BLaER1 (cell line): ENCODE measurements around the gene CEP19.
"Not testable (repeated sequence)": the region's sequence is repeated elsewhere in the genome, so short reads cannot be mapped to it uniquely, and the experiment has no call there.

Experiments
- H3K27ac ChIP-seq: shearing (Covaris generic); formaldehyde crosslinking; 2 replicates; pipeline ENCODE4 v1.8.1; 2022
- H3K27me3 ChIP-seq: shearing (Covaris generic); formaldehyde crosslinking; 2 replicates; pipeline ENCODE4 v1.8.1; 2022
- H3K36me3 ChIP-seq: shearing (Covaris generic); formaldehyde crosslinking; 2 replicates; pipeline ENCODE4 v1.8.1; 2022
- H3K4me1 ChIP-seq: shearing (Covaris generic); formaldehyde crosslinking; 2 replicates; pipeline ENCODE4 v1.8.1; 2022
- H3K4me2 ChIP-seq: shearing (Covaris generic); formaldehyde crosslinking; 2 replicates; pipeline ENCODE4 v1.8.1; 2022
- H3K4me3 ChIP-seq: shearing (Covaris generic); formaldehyde crosslinking; 2 replicates; pipeline ENCODE4 v1.8.1; 2022
- H3K9ac ChIP-seq: shearing (Covaris generic); formaldehyde crosslinking; 2 replicates; pipeline ENCODE4 v1.8.1; 2022
- H3K9me3 ChIP-seq: shearing (Covaris generic); formaldehyde crosslinking; 2 replicates; pipeline ENCODE4 v1.8.1; 2022
- H4K20me1 ChIP-seq: shearing (Covaris generic); formaldehyde crosslinking; 2 replicates; pipeline ENCODE4 v1.8.1; 2022
- Cebpa-rat ChIP-seq: shearing (Covaris generic); IDR thresholded peaks from 2 replicates; pipeline ENCODE4 v1.8.1; 2022

The CEP19 gene

GRCh38 chr3:196740481-196741248 is 28.6 kb upstream of the CEP19 start:
- H3K27ac ChIP-seq, result peak overlapping the region; percentile 94
- H3K9me3 ChIP-seq, result peaks cover 7% of the 10 kb centered on the region
- TF ChIP-seq Cebpa-rat, result no peak
- H3K4me3 ChIP-seq, result peak overlapping the region; percentile 81
- peaks cover 14% of the 10 kb centered on the region for H3K4me1 ChIP-seq
- H4K20me1 ChIP-seq, result peaks cover 56% of the 10 kb centered on the region
- H3K4me2 ChIP-seq, result peak overlapping the region; percentile 85
- H3K9ac ChIP-seq, result peak overlapping the region; percentile 95
- H3K27me3 ChIP-seq, result no peaks in the 10 kb centered on the region
- H3K36me3 ChIP-seq, result peaks cover 28% of the 10 kb centered on the region

GRCh38 chr3:196739671-196740480 is 27.8 kb upstream of the CEP19 start, which contains the start of gene PAK2:
TSS of gene PAK2 (plus strand) at chr3:196739857. CDS start at chr3:196782647, 42,790 bp downstream.
- H3K9me3 ChIP-seq, result no peaks in the 10 kb centered on the region
- peak within 1 kb of the TSS; percentile 95 for H3K9ac ChIP-seq
- H3K4me3 ChIP-seq, result peak within 1 kb of the TSS; percentile 81
- no peak for TF ChIP-seq Cebpa-rat
- peaks cover 24% of the 10 kb centered on the region for H3K36me3 ChIP-seq
- H3K4me1 ChIP-seq, result peaks cover 14% of the 10 kb centered on the region
- peaks cover 48% of the 10 kb centered on the region for H4K20me1 ChIP-seq
- peak within 1 kb of the TSS; percentile 94 for H3K27ac ChIP-seq
- peak within 1 kb of the TSS; percentile 85 for H3K4me2 ChIP-seq
- no peaks in the 10 kb centered on the region for H3K27me3 ChIP-seq

- no peak for TF ChIP-seq Cebpa-rat
- Histone ChIP-seq H3K27ac (no peak overlapping the region), H3K36me3 (peaks cover 30% of the 10 kb centered on the region), H3K4me1 (peaks cover 14% of the 10 kb centered on the region), H3K4me2 (no peak overlapping the region), H4K20me1 (peaks cover 26% of the 10 kb centered on the region), H3K27me3 (no peaks in the 10 kb centered on the region), H3K9ac (no peak overlapping the region), H3K9me3 (no peaks in the 10 kb centered on the region), H3K4me3 (no peak overlapping the region)
Observed at GRCh38 chr3:196737655-196738054, 25.6 kb upstream of the CEP19 start.

- H3K9ac ChIP-seq, result no peak overlapping the region
- no peak overlapping the region for H3K4me2 ChIP-seq
- peaks cover 9% of the 10 kb centered on the region for H3K4me1 ChIP-seq
- H3K36me3 ChIP-seq, result peaks cover 28% of the 10 kb centered on the region
- H3K9me3 ChIP-seq, result no peaks in the 10 kb centered on the region
- no peak for TF ChIP-seq Cebpa-rat
- no peak overlapping the region for H3K4me3 ChIP-seq
- peaks cover 18% of the 10 kb centered on the region for H4K20me1 ChIP-seq
- H3K27me3 ChIP-seq, result no peaks in the 10 kb centered on the region
- no peak overlapping the region for H3K27ac ChIP-seq
Observed at GRCh38 chr3:196736670-196737374, 24.8 kb upstream of the CEP19 start.

GRCh38 chr3:196735751-196736150 is 23.7 kb upstream of the CEP19 start:
- no peak overlapping the region for H3K9ac ChIP-seq
- H3K4me1 ChIP-seq, result 0 out of 2 replicates have a peak, but pooled peaks cover 4% of the 10 kb centered on the region
- H3K9me3 ChIP-seq, result no peaks in the 10 kb centered on the region
- peaks cover 39% of the 10 kb centered on the region for H3K36me3 ChIP-seq
- H3K27me3 ChIP-seq, result no peaks in the 10 kb centered on the region
- H3K4me2 ChIP-seq, result no peak overlapping the region
- TF ChIP-seq Cebpa-rat, result no peak
- no peak overlapping the region for H3K4me3 ChIP-seq
- H4K20me1 ChIP-seq, result peaks cover 7% of the 10 kb centered on the region; the same call in 1 of the 2 replicates
- no peak overlapping the region for H3K27ac ChIP-seq

- no peak overlapping the region for H3K4me2 ChIP-seq
Observed at GRCh38 chr3:196726788-196727675, 15.0 kb upstream of the CEP19 start.

GRCh38 chr3:196721097-196721496 is 9.0 kb upstream of the CEP19 start:
- peaks cover 62% of the 10 kb centered on the region for H3K36me3 ChIP-seq
- no peaks in the 10 kb centered on the region for H3K27me3 ChIP-seq

More at GRCh38 chr3:196726788-196727675, 15.0 kb upstream of the CEP19 start:
- H3K9ac ChIP-seq, result no peak overlapping the region
- H3K27me3 ChIP-seq, result no peaks in the 10 kb centered on the region
- H4K20me1 ChIP-seq, result 0 out of 2 replicates have a peak, but pooled peaks cover 5% of the 10 kb centered on the region
- no peaks in the 10 kb centered on the region for H3K4me1 ChIP-seq
- peaks cover 71% of the 10 kb centered on the region for H3K36me3 ChIP-seq
- no peak overlapping the region for H3K4me3 ChIP-seq
- TF ChIP-seq Cebpa-rat, result no peak
- no peaks in the 10 kb centered on the region for H3K9me3 ChIP-seq
- H3K27ac ChIP-seq, result no peak overlapping the region

GRCh38 chr3:196717162-196717561 is 5.1 kb upstream of the CEP19 start:
- not testable (repeated sequence) for H3K27me3 ChIP-seq, H3K27ac ChIP-seq, H4K20me1 ChIP-seq, H3K4me2 ChIP-seq, H3K9ac ChIP-seq, H3K4me3 ChIP-seq
- peaks cover 20% of the 10 kb centered on the region for H3K9me3 ChIP-seq
- peaks cover 12% of the 10 kb centered on the region for H3K4me1 ChIP-seq
- peaks cover 42% of the 10 kb centered on the region for H3K36me3 ChIP-seq

More at GRCh38 chr3:196721097-196721496, 9.0 kb upstream of the CEP19 start:
- Histone ChIP-seq H3K27ac (no peak overlapping the region), H3K9me3 (peaks cover 20% of the 10 kb centered on the region), H3K9ac (no peak overlapping the region), H3K4me3 (no peak overlapping the region), H3K4me1 (no peaks in the 10 kb centered on the region), H4K20me1 (no peaks in the 10 kb centered on the region), H3K4me2 (no peak overlapping the region)
- no peak for TF ChIP-seq Cebpa-rat
